Naive B cell (primary cell): ENCODE results near the gene FLT3. TPM values are rescaled to one million over a fixed set of nuclear protein-coding genes. Genes with fewer than 3 reads are reported as not detected.
"Not testable (repeated sequence)": the region's sequence is repeated elsewhere in the genome, so short reads cannot be mapped to it uniquely, and the experiment has no call there.

ENCODE experiments used
- ATAC-seq, 2 donors: fragments of 150-1000 bp; cut with Tn5 transposase; 2 replicates each; pipeline ENCODE4 v1.10.0; 2021; ENCODE audit warnings: low read depth in 2 of 2, mild to moderate bottlenecking in 2 of 2, moderate library complexity in 2 of 2
- DNase-seq: peaks from one replicate; pipeline ENCODE4 v3.0.0; 2022
- H3K27ac Mint-ChIP-seq, 6 donors: one replicate each; pipeline ENCODE4 v1.8.0; 2020 to 2022; ENCODE audit warnings: mild to moderate bottlenecking in 6 of 6, mixed read lengths in 6 of 6, moderate library complexity in 5 of 6, inconsistent platforms in 2 of 6
- H3K27me3 Mint-ChIP-seq, 3 donors: one replicate each; pipeline ENCODE4 v1.8.0; 2021 to 2022; ENCODE audit warnings: mixed read lengths in 3 of 3, mild to moderate bottlenecking in 1 of 3
- H3K36me3 Mint-ChIP-seq, 2 donors: one replicate each; pipeline ENCODE4 v1.8.0; 2020 to 2022; ENCODE audit warnings: mixed read lengths in 2 of 2, inconsistent platforms in 1 of 2, mild to moderate bottlenecking in 1 of 2
- H3K4me1 Mint-ChIP-seq, 3 donors: one replicate each; pipeline ENCODE4 v1.8.0; 2020 to 2022; ENCODE audit warnings: mixed read lengths in 3 of 3, inconsistent platforms in 1 of 3, mild to moderate bottlenecking in 1 of 3, moderate library complexity in 1 of 3
- H3K4me3 Mint-ChIP-seq, 8 donors: one replicate each; pipeline ENCODE4 v1.8.0; 2020 to 2022; ENCODE audit warnings: mild to moderate bottlenecking in 8 of 8, mixed read lengths in 8 of 8, moderate library complexity in 8 of 8, inconsistent platforms in 2 of 8
- H3K9me3 Mint-ChIP-seq, 7 donors: one replicate each; pipeline ENCODE4 v1.8.0; 2020 to 2022; ENCODE audit warnings: mixed read lengths in 7 of 7, mild to moderate bottlenecking in 5 of 7, inconsistent platforms in 2 of 7, moderate library complexity in 1 of 7
- polyA plus RNA-seq, 6 donors: library from polyadenylated mRNA; unstranded; fragments of 300-500 nt; fragmentation: Illumina TruSeq; gene quantifications; one replicate each; pipeline ENCODE4 v1.2.3, GENCODE V29; 2021; ENCODE audit warnings: low read depth in 6 of 6

The FLT3 gene
- polyA plus RNA-seq, 6 donors from 2014 or later, result 0.08 to 0.47 (median 0.36) TPM; not detected in 3

- no peak for ATAC-seq
- DNase-seq, result no peak
Observed at GRCh38 chr13:28128926-28129325, 28.6 kb upstream of the FLT3 start.

GRCh38 chr13:28128030-28128429 is 27.7 kb upstream of the FLT3 start:
- no peak overlapping the region for H3K4me3 Mint-ChIP-seq
- H3K36me3 Mint-ChIP-seq, result no peaks in the 10 kb centered on the region
- peak overlapping the region in 3 of 6 donors; percentile 25 to 44 (median 25) for H3K27ac Mint-ChIP-seq
- ATAC-seq, result no peak
- peaks cover 7 to 18% (median 8%) of the 10 kb centered on the region in 3 donors for H3K4me1 Mint-ChIP-seq
- no peaks in the 10 kb centered on the region for H3K27me3 Mint-ChIP-seq
- DNase-seq, result no peak
- no peaks in the 10 kb centered on the region for H3K9me3 Mint-ChIP-seq

More at GRCh38 chr13:28128926-28129325, 28.6 kb upstream of the FLT3 start:
- H3K4me3 Mint-ChIP-seq, result no peak overlapping the region
- H3K27me3 Mint-ChIP-seq, result no peaks in the 10 kb centered on the region
- H3K4me1 Mint-ChIP-seq, result peaks cover 7 to 18% (median 8%) of the 10 kb centered on the region in 3 donors
- H3K36me3 Mint-ChIP-seq, result no peaks in the 10 kb centered on the region
- peak overlapping the region in 1 of 6 donors; percentile 71 for H3K27ac Mint-ChIP-seq
- H3K9me3 Mint-ChIP-seq, result no peaks in the 10 kb centered on the region

- H3K27ac Mint-ChIP-seq, result no peak overlapping the region
- H3K27me3 Mint-ChIP-seq, result no peaks in the 10 kb centered on the region
- no peak overlapping the region for H3K4me3 Mint-ChIP-seq
- DNase-seq, result no peak
- H3K36me3 Mint-ChIP-seq, result no peaks in the 10 kb centered on the region
- no peaks in the 10 kb centered on the region for H3K9me3 Mint-ChIP-seq
- H3K4me1 Mint-ChIP-seq, result peaks cover 0 to under 1% (median 0%) of the 10 kb centered on the region in 3 donors
- ATAC-seq, result no peak
Observed at GRCh38 chr13:28121224-28121623, 20.8 kb upstream of the FLT3 start.

GRCh38 chr13:28120317-28120716 is 19.9 kb upstream of the FLT3 start:
- ATAC-seq (no peak), DNase-seq (no peak)
- no peak overlapping the region for H3K4me3 Mint-ChIP-seq
- no peaks in the 10 kb centered on the region for H3K4me1 Mint-ChIP-seq
- no peaks in the 10 kb centered on the region for H3K27me3 Mint-ChIP-seq
- H3K9me3 Mint-ChIP-seq, result no peaks in the 10 kb centered on the region
- H3K36me3 Mint-ChIP-seq, result no peaks in the 10 kb centered on the region
- no peak overlapping the region for H3K27ac Mint-ChIP-seq

- DNase-seq (no peak), ATAC-seq (no peak)
- Mint-ChIP-seq H3K4me1 (no peaks in the 10 kb centered on the region), H3K27ac (no peak overlapping the region), H3K27me3 (no peaks in the 10 kb centered on the region), H3K36me3 (no peaks in the 10 kb centered on the region), H3K4me3 (peak overlapping the region in 1 of 8 donors; percentile 25), H3K9me3 (no peaks in the 10 kb centered on the region)
Observed at GRCh38 chr13:28117689-28118377, 17.5 kb upstream of the FLT3 start.

GRCh38 chr13:28116736-28117135 is 16.4 kb upstream of the FLT3 start:
- H3K4me1 Mint-ChIP-seq, result no peaks in the 10 kb centered on the region
- DNase-seq (no peak), ATAC-seq (no peak)
- no peak overlapping the region for H3K27ac Mint-ChIP-seq
- no peaks in the 10 kb centered on the region for H3K9me3 Mint-ChIP-seq
- no peaks in the 10 kb centered on the region for H3K36me3 Mint-ChIP-seq
- H3K4me3 Mint-ChIP-seq, result no peak overlapping the region
- no peaks in the 10 kb centered on the region for H3K27me3 Mint-ChIP-seq

GRCh38 chr13:28110414-28110813 is 10.0 kb upstream of the FLT3 start:
- no peaks in the 10 kb centered on the region for H3K4me1 Mint-ChIP-seq
- H3K27me3 Mint-ChIP-seq, result no peaks in the 10 kb centered on the region
- no peak overlapping the region for H3K27ac Mint-ChIP-seq
- no peaks in the 10 kb centered on the region for H3K36me3 Mint-ChIP-seq
- H3K9me3 Mint-ChIP-seq, result no peaks in the 10 kb centered on the region
- no peak for ATAC-seq
- no peak overlapping the region for H3K4me3 Mint-ChIP-seq
- DNase-seq, result no peak

GRCh38 chr13:28106976-28107375 is 6.6 kb upstream of the FLT3 start:
- DNase-seq (no peak), ATAC-seq (no peak)
- Mint-ChIP-seq H3K27ac (no peak overlapping the region), H3K9me3 (no peaks in the 10 kb centered on the region), H3K36me3 (no peaks in the 10 kb centered on the region), H3K4me3 (no peak overlapping the region), H3K4me1 (no peaks in the 10 kb centered on the region), H3K27me3 (peaks cover 7 to 11% (median 9%) of the 10 kb centered on the region in 3 donors)

GRCh38 chr13:28101886-28102285 is 1.5 kb upstream of the FLT3 start:
- not testable (repeated sequence) for H3K27ac Mint-ChIP-seq, H3K9me3 Mint-ChIP-seq, H3K36me3 Mint-ChIP-seq, DNase-seq, ATAC-seq
- H3K4me3 Mint-ChIP-seq, result peak overlapping the region in 1 of 8 donors; percentile 50
- peaks cover 38 to 40% (median 39%) of the 10 kb centered on the region in 3 donors for H3K27me3 Mint-ChIP-seq
- peaks cover 6 to 13% (median 7%) of the 10 kb centered on the region in 3 donors for H3K4me1 Mint-ChIP-seq

- Mint-ChIP-seq H3K9me3 (peaks cover 0 to 4% (median 0%) of the 10 kb centered on the region in 7 donors), H3K4me1 (peaks cover 6 to 18% (median 8%) of the 10 kb centered on the region in 3 donors), H3K4me3 (peak overlapping the region; percentile 80 to 92 (median 85)), H3K27ac (peak overlapping the region in 3 of 6 donors; percentile 20 to 80 (median 46)), H3K36me3 (no peaks in the 10 kb centered on the region), H3K27me3 (peaks cover 40 to 42% (median 40%) of the 10 kb centered on the region in 3 donors)
- ATAC-seq (no peak), DNase-seq (peak; percentile 1)
Observed at GRCh38 chr13:28099396-28100149, 803 bp downstream of the FLT3 start.

- H3K4me3 Mint-ChIP-seq, result peak overlapping the region in 1 of 8 donors; percentile 18
- ATAC-seq (no peak), DNase-seq (no peak)
- peak overlapping the region in 1 of 6 donors; percentile 53 for H3K27ac Mint-ChIP-seq
- H3K27me3 Mint-ChIP-seq, result peaks cover 34 to 40% (median 40%) of the 10 kb centered on the region in 3 donors
- H3K36me3 Mint-ChIP-seq, result no peaks in the 10 kb centered on the region
- H3K9me3 Mint-ChIP-seq, result peaks cover 0 to 4% (median 0%) of the 10 kb centered on the region in 7 donors
- peaks cover 15 to 30% (median 20%) of the 10 kb centered on the region in 3 donors for H3K4me1 Mint-ChIP-seq
Observed at GRCh38 chr13:28097503-28097902, 2.9 kb downstream of the FLT3 start.

GRCh38 chr13:28094306-28094705 is 6.1 kb downstream of the FLT3 start:
- ATAC-seq (no peak), DNase-seq (no peak)
- no peak overlapping the region for H3K27ac Mint-ChIP-seq
- no peaks in the 10 kb centered on the region for H3K36me3 Mint-ChIP-seq
- peaks cover 12 to 20% (median 13%) of the 10 kb centered on the region in 3 donors for H3K4me1 Mint-ChIP-seq
- H3K4me3 Mint-ChIP-seq, result peak overlapping the region in 1 of 8 donors; percentile 41
- H3K9me3 Mint-ChIP-seq, result peaks cover 0 to 4% (median 0%) of the 10 kb centered on the region in 7 donors
- peaks cover 20 to 22% (median 21%) of the 10 kb centered on the region in 3 donors for H3K27me3 Mint-ChIP-seq

GRCh38 chr13:28093881-28094280 is 6.5 kb downstream of the FLT3 start:
- H3K9me3 Mint-ChIP-seq, result peaks cover 0 to 4% (median 0%) of the 10 kb centered on the region in 7 donors
- no peak overlapping the region for H3K27ac Mint-ChIP-seq
- peaks cover 16 to 20% (median 19%) of the 10 kb centered on the region in 3 donors for H3K27me3 Mint-ChIP-seq
- H3K36me3 Mint-ChIP-seq, result no peaks in the 10 kb centered on the region
- no peak for DNase-seq
- ATAC-seq, result peak; percentile 32 to 48
- H3K4me3 Mint-ChIP-seq, result peak overlapping the region in 3 of 8 donors; percentile 9 to 22 (median 10)
- peaks cover 12 to 18% (median 13%) of the 10 kb centered on the region in 3 donors for H3K4me1 Mint-ChIP-seq
